Testis (tissue), 2 donors: ENCODE data around the gene ABCC4.

Experiments
- POLR2A ChIP-seq: fragments of 450-650 bp; IDR thresholded peaks from one replicate; pipeline ENCODE4 v1.6.1; 2017; ENCODE audit warnings: antibody characterized with exemption, mild to moderate bottlenecking, moderate library complexity
- TF ChIP-seq, protein P1 (sequence below), 3 experiments: fragments of 450-650 bp in 2 of 3; fragments of 200-600 bp in 1 of 3; sonication (generic) in 1 of 3; IDR thresholded peaks; one replicate each; pipeline ENCODE4 v1.5.1; 2016 to 2019; ENCODE audit warnings: antibody characterized with exemption in 3 of 3, mild to moderate bottlenecking in 2 of 3, moderate library complexity in 1 of 3

DNA sequence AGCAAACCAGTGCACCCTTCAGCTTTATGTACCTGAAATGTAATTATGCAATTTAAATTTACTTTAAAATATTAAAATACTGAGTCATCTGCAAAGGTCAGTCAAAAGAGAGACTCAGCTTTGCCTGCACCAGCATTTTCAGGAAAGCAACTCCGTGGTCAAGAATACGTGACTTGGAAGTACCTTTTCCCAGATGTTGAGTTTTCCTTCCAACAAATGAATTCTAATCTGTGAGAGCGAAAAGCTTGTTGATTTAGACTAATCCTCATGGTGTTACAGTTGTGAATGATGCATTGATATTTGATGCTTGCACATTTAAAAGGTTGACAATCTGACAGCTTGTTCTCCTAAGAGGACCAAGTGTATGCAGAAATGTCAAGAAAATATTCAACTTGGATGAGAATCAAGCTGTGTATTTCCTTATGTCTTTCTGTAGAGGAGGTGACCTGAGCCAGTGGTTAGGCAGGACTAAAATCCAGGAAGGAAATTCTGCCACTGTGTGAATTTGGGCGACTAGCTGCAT is 270.4 kb downstream of the ABCC4 start:
- TF ChIP-seq, protein P1, sequence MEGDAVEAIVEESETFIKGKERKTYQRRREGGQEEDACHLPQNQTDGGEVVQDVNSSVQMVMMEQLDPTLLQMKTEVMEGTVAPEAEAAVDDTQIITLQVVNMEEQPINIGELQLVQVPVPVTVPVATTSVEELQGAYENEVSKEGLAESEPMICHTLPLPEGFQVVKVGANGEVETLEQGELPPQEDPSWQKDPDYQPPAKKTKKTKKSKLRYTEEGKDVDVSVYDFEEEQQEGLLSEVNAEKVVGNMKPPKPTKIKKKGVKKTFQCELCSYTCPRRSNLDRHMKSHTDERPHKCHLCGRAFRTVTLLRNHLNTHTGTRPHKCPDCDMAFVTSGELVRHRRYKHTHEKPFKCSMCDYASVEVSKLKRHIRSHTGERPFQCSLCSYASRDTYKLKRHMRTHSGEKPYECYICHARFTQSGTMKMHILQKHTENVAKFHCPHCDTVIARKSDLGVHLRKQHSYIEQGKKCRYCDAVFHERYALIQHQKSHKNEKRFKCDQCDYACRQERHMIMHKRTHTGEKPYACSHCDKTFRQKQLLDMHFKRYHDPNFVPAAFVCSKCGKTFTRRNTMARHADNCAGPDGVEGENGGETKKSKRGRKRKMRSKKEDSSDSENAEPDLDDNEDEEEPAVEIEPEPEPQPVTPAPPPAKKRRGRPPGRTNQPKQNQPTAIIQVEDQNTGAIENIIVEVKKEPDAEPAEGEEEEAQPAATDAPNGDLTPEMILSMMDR (IDR thresholded peaks at IDR 0.05): no peak
- no peak for TF ChIP-seq POLR2A
